Measurements from ENCODE around the gene LTBP1. TPM values are rescaled to one million over a fixed set of nuclear protein-coding genes. Genes with fewer than 3 reads are reported as not detected.

The LTBP1 gene
- total RNA-seq, 2 experiments from 2014 or later = 61.1 to 82.6 TPM

GRCh38 chr2:32932825-32933755, 13.7 kb upstream of the LTBP1 start:
- no peak overlapping the region for H2AFZ ChIP-seq (ENCODE audit: low read length)
- no peak overlapping the region for H3K4me3 ChIP-seq (ENCODE audit: low read depth, low read length, poor library complexity, severe bottlenecking)
- BruUV-seq (replicated peaks) = no TSS peak
- no peaks in the 10 kb centered on the region for H3K9me3 ChIP-seq (ENCODE audit: low read length)
- peaks cover 23% of the 10 kb centered on the region for H3K4me1 ChIP-seq (ENCODE audit: insufficient read depth, low read length, poor library complexity, severe bottlenecking)
- ChIA-PET POLR2A (interaction anchor here (0.7 to 1.6 kb wide), 4 partner anchors 23 to 220 kb away, joined by 3 to 6 read pairs (median 3); no protein-coding TSS in a partner anchor), CTCF (ENCODE audit: unreplicated experiment) (no interaction called here)
- no peaks in the 10 kb centered on the region for H3K79me2 ChIP-seq (ENCODE audit: insufficient read depth, low read depth, low read length)
- no peak overlapping the region for H3K4me2 ChIP-seq (ENCODE audit: low read length)
- H4K20me1 ChIP-seq (ENCODE audit: insufficient read depth, low read length) = no peaks in the 10 kb centered on the region
- no peak overlapping the region for H3K27ac ChIP-seq (ENCODE audit: low read depth, low read length, poor library complexity, severe bottlenecking)
- DNase-seq (ENCODE audit: low spot score) = no peak
- no peaks in the 10 kb centered on the region for H3K36me3 ChIP-seq (ENCODE audit: insufficient read depth, low read length)
- H3K9me2 ChIP-seq (ENCODE audit: insufficient read depth, low read length) = no peaks in the 10 kb centered on the region
- TF ChIP-seq EZH2phosphoT487 (IDR thresholded peaks at IDR 0.05; ENCODE audit: borderline replicate concordance, low read depth, low read length) (no peak), CTCF (conservative IDR thresholded peaks at IDR 0.05; ENCODE audit: low read length) (no peak)
- intact Hi-C loops (cut with micrococcal nuclease; ENCODE audit: unreplicated experiment) = no loop called here

- no peaks in the 10 kb centered on the region for H4K20me1 ChIP-seq (ENCODE audit: insufficient read depth, low read length)
- no peaks in the 10 kb centered on the region for H3K9me3 ChIP-seq (ENCODE audit: low read length)
- H3K4me3 ChIP-seq (ENCODE audit: low read depth, low read length, poor library complexity, severe bottlenecking) = no peak overlapping the region
- no peak overlapping the region for H3K27ac ChIP-seq (ENCODE audit: low read depth, low read length, poor library complexity, severe bottlenecking)
- DNase-seq (ENCODE audit: low spot score) = no peak
- H2AFZ ChIP-seq (ENCODE audit: low read length) = no peak overlapping the region
- CTCF ChIA-PET (ENCODE audit: unreplicated experiment) = no interaction called here
- TF ChIP-seq CTCF (conservative IDR thresholded peaks at IDR 0.05; ENCODE audit: low read length) (no peak), EZH2phosphoT487 (IDR thresholded peaks at IDR 0.05; ENCODE audit: borderline replicate concordance, low read depth, low read length) (no peak)
- no TSS peak for BruUV-seq (replicated peaks)
- H3K36me3 ChIP-seq (ENCODE audit: insufficient read depth, low read length) = no peaks in the 10 kb centered on the region
- POLR2A ChIA-PET = interaction anchor here (0.5 to 1.6 kb wide), 4 partner anchors 24 to 219 kb away, joined by 3 to 6 read pairs (median 4); no protein-coding TSS in a partner anchor
- H3K4me2 ChIP-seq (ENCODE audit: low read length) = no peak overlapping the region
- no peaks in the 10 kb centered on the region for H3K9me2 ChIP-seq (ENCODE audit: insufficient read depth, low read length)
- peaks cover 29% of the 10 kb centered on the region for H3K4me1 ChIP-seq (ENCODE audit: insufficient read depth, low read length, poor library complexity, severe bottlenecking)
- H3K79me2 ChIP-seq (ENCODE audit: insufficient read depth, low read depth, low read length) = no peaks in the 10 kb centered on the region
- intact Hi-C loops (cut with micrococcal nuclease; ENCODE audit: unreplicated experiment) = no loop called here
Measured at GRCh38 chr2:32933756-32934095, 13.0 kb upstream of the LTBP1 start.
